Measurements from ENCODE around the gene CEBPE.

The CEBPE gene

GRCh38 chr14:23121361-23121771, 2.3 kb upstream of the CEBPE start:
- no peaks in the 10 kb centered on the region for H3K4me1 ChIP-seq (ENCODE audit: control insufficient read depth, insufficient read depth, low read length, unreplicated experiment)
- no peaks in the 10 kb centered on the region for H3K27me3 ChIP-seq (ENCODE audit: insufficient read depth, low read length)
- no peak overlapping the region for H3K27ac ChIP-seq (ENCODE audit: low read depth, low read length)
- no peak overlapping the region for H3K4me3 ChIP-seq (ENCODE audit: low read depth, low read length)
- no peaks in the 10 kb centered on the region for H3K36me3 ChIP-seq (ENCODE audit: insufficient read depth, low read length)
- H2AFZ ChIP-seq (ENCODE audit: low read length, unreplicated experiment), result no peak overlapping the region
- no peaks in the 10 kb centered on the region for H3K79me2 ChIP-seq (ENCODE audit: control insufficient read depth, insufficient read depth, low read length, unreplicated experiment)

- Histone ChIP-seq H3K4me3 (ENCODE audit: low read depth, low read length) (no peak overlapping the region), H3K27ac (ENCODE audit: low read depth, low read length) (no peak overlapping the region)
Observed at GRCh38 chr14:23120541-23121251, 1.6 kb upstream of the CEBPE start.

GRCh38 chr14:23119363-23120327, 590 bp upstream of the CEBPE start:
- Histone ChIP-seq H3K27me3 (ENCODE audit: insufficient read depth, low read length) (no peaks in the 10 kb centered on the region), H3K4me3 (ENCODE audit: low read depth, low read length) (no peak overlapping the region), H3K36me3 (ENCODE audit: insufficient read depth, low read length) (no peaks in the 10 kb centered on the region), H3K4me1 (ENCODE audit: control insufficient read depth, insufficient read depth, low read length, unreplicated experiment) (peaks cover 12% of the 10 kb centered on the region), H2AFZ (ENCODE audit: low read length, unreplicated experiment) (no peak overlapping the region), H3K79me2 (ENCODE audit: control insufficient read depth, insufficient read depth, low read length, unreplicated experiment) (no peaks in the 10 kb centered on the region), H3K27ac (ENCODE audit: low read depth, low read length) (no peak overlapping the region)

More at GRCh38 chr14:23120541-23121251, 1.6 kb upstream of the CEBPE start:
- H3K79me2 ChIP-seq (ENCODE audit: control insufficient read depth, insufficient read depth, low read length, unreplicated experiment), result no peaks in the 10 kb centered on the region
- no peaks in the 10 kb centered on the region for H3K36me3 ChIP-seq (ENCODE audit: insufficient read depth, low read length)
- no peaks in the 10 kb centered on the region for H3K27me3 ChIP-seq (ENCODE audit: insufficient read depth, low read length)
- peaks cover 4% of the 10 kb centered on the region for H3K4me1 ChIP-seq (ENCODE audit: control insufficient read depth, insufficient read depth, low read length, unreplicated experiment)
- H2AFZ ChIP-seq (ENCODE audit: low read length, unreplicated experiment), result peak overlapping the region; percentile 21

- Histone ChIP-seq H3K36me3 (ENCODE audit: insufficient read depth, low read length) (no peaks in the 10 kb centered on the region), H3K4me3 (ENCODE audit: low read depth, low read length) (no peak overlapping the region), H2AFZ (ENCODE audit: low read length, unreplicated experiment) (no peak overlapping the region), H3K27ac (ENCODE audit: low read depth, low read length) (no peak overlapping the region), H3K4me1 (ENCODE audit: control insufficient read depth, insufficient read depth, low read length, unreplicated experiment) (peaks cover 33% of the 10 kb centered on the region), H3K79me2 (ENCODE audit: control insufficient read depth, insufficient read depth, low read length, unreplicated experiment) (no peaks in the 10 kb centered on the region), H3K27me3 (ENCODE audit: insufficient read depth, low read length) (no peaks in the 10 kb centered on the region)
Observed at GRCh38 chr14:23117371-23118020, 1.6 kb downstream of the CEBPE start.

GRCh38 chr14:23115918-23116317, 3.1 kb downstream of the CEBPE start:
- no peaks in the 10 kb centered on the region for H3K79me2 ChIP-seq (ENCODE audit: control insufficient read depth, insufficient read depth, low read length, unreplicated experiment)
- peaks cover 33% of the 10 kb centered on the region for H3K4me1 ChIP-seq (ENCODE audit: control insufficient read depth, insufficient read depth, low read length, unreplicated experiment)
- no peaks in the 10 kb centered on the region for H3K27me3 ChIP-seq (ENCODE audit: insufficient read depth, low read length)
- no peaks in the 10 kb centered on the region for H3K36me3 ChIP-seq (ENCODE audit: insufficient read depth, low read length)
- no peak overlapping the region for H2AFZ ChIP-seq (ENCODE audit: low read length, unreplicated experiment)
- peak overlapping the region; percentile 33; the same call in 1 of the 2 replicates for H3K4me3 ChIP-seq (ENCODE audit: low read depth, low read length)
- H3K27ac ChIP-seq (ENCODE audit: low read depth, low read length), result peak overlapping the region; percentile 94

GRCh38 chr14:23115039-23115731, 3.9 kb downstream of the CEBPE start:
- Histone ChIP-seq H2AFZ (ENCODE audit: low read length, unreplicated experiment) (no peak overlapping the region), H3K27ac (ENCODE audit: low read depth, low read length) (peak overlapping the region; percentile 94), H3K4me1 (ENCODE audit: control insufficient read depth, insufficient read depth, low read length, unreplicated experiment) (peaks cover 33% of the 10 kb centered on the region), H3K36me3 (ENCODE audit: insufficient read depth, low read length) (no peaks in the 10 kb centered on the region), H3K4me3 (ENCODE audit: low read depth, low read length) (peak overlapping the region; percentile 33), H3K79me2 (ENCODE audit: control insufficient read depth, insufficient read depth, low read length, unreplicated experiment) (no peaks in the 10 kb centered on the region), H3K27me3 (ENCODE audit: insufficient read depth, low read length) (no peaks in the 10 kb centered on the region)

GRCh38 chr14:23114669-23115038, 4.4 kb downstream of the CEBPE start:
- Histone ChIP-seq H3K79me2 (ENCODE audit: control insufficient read depth, insufficient read depth, low read length, unreplicated experiment) (no peaks in the 10 kb centered on the region), H3K4me1 (ENCODE audit: control insufficient read depth, insufficient read depth, low read length, unreplicated experiment) (peaks cover 33% of the 10 kb centered on the region), H3K36me3 (ENCODE audit: insufficient read depth, low read length) (no peaks in the 10 kb centered on the region), H3K27ac (ENCODE audit: low read depth, low read length) (peak overlapping the region; percentile 94), H3K4me3 (ENCODE audit: low read depth, low read length) (peak overlapping the region; percentile 25; the same call in 1 of the 2 replicates), H3K27me3 (ENCODE audit: insufficient read depth, low read length) (no peaks in the 10 kb centered on the region), H2AFZ (ENCODE audit: low read length, unreplicated experiment) (no peak overlapping the region)

GRCh38 chr14:23114120-23114458, 5.0 kb downstream of the CEBPE start:
- Histone ChIP-seq H3K27me3 (ENCODE audit: insufficient read depth, low read length) (no peaks in the 10 kb centered on the region), H3K4me1 (ENCODE audit: control insufficient read depth, insufficient read depth, low read length, unreplicated experiment) (peaks cover 33% of the 10 kb centered on the region), H3K4me3 (ENCODE audit: low read depth, low read length) (no peak overlapping the region), H3K79me2 (ENCODE audit: control insufficient read depth, insufficient read depth, low read length, unreplicated experiment) (no peaks in the 10 kb centered on the region), H3K27ac (ENCODE audit: low read depth, low read length) (peak overlapping the region; percentile 94), H3K36me3 (ENCODE audit: insufficient read depth, low read length) (no peaks in the 10 kb centered on the region), H2AFZ (ENCODE audit: low read length, unreplicated experiment) (peak overlapping the region; percentile 39)

- Histone ChIP-seq H3K27me3 (ENCODE audit: insufficient read depth, low read length) (no peaks in the 10 kb centered on the region), H3K36me3 (ENCODE audit: insufficient read depth, low read length) (no peaks in the 10 kb centered on the region), H3K79me2 (ENCODE audit: control insufficient read depth, insufficient read depth, low read length, unreplicated experiment) (no peaks in the 10 kb centered on the region), H3K27ac (ENCODE audit: low read depth, low read length) (peak overlapping the region; percentile 94), H3K4me3 (ENCODE audit: low read depth, low read length) (no peak overlapping the region), H3K4me1 (ENCODE audit: control insufficient read depth, insufficient read depth, low read length, unreplicated experiment) (peaks cover 33% of the 10 kb centered on the region), H2AFZ (ENCODE audit: low read length, unreplicated experiment) (peak overlapping the region; percentile 39)
Observed at GRCh38 chr14:23113431-23114119, 5.5 kb downstream of the CEBPE start.

Measured in ACC112 (cell line).